22Rv1 (cell line): ENCODE results near the gene C1QTNF9B.

Experiments
- H3K27ac ChIP-seq: fragments of 450-650 bp; 2 replicates; pipeline ENCODE4 v1.5.1; 2017
- ZFX ChIP-seq: fragments of 450-650 bp; IDR thresholded peaks from 2 replicates; pipeline ENCODE4 v1.6.1; 2017; ENCODE audit warnings: antibody characterized with exemption, borderline replicate concordance
- TF ChIP-seq, protein P1 (sequence below): fragments of 450-650 bp; IDR thresholded peaks from 2 replicates; pipeline ENCODE4 v1.5.1; 2017; ENCODE audit warnings: mild to moderate bottlenecking

C1QTNF9B gene

DNA sequence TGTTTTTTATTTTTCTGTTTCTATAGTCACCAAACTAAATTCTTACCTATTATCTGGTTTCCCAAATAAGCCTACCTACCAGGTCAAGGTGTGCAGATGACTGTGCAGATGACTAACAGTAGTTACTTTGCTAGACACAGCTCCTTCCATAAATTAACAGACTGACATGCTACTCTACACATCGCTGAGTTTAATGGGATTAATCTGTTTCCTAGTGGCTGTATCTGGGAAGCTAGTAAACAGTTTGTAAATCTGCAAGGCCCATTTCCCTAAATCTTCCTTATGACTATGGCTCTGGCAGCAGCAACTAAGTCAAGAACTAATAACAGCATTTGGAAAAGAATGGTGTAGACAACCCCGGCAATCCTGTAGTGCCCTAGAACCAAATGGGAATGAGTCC lies 36.0 kb downstream of the C1QTNF9B start:
- no peak overlapping the region for H3K27ac ChIP-seq
- TF ChIP-seq ZFX = no peak
- TF ChIP-seq, protein P1, sequence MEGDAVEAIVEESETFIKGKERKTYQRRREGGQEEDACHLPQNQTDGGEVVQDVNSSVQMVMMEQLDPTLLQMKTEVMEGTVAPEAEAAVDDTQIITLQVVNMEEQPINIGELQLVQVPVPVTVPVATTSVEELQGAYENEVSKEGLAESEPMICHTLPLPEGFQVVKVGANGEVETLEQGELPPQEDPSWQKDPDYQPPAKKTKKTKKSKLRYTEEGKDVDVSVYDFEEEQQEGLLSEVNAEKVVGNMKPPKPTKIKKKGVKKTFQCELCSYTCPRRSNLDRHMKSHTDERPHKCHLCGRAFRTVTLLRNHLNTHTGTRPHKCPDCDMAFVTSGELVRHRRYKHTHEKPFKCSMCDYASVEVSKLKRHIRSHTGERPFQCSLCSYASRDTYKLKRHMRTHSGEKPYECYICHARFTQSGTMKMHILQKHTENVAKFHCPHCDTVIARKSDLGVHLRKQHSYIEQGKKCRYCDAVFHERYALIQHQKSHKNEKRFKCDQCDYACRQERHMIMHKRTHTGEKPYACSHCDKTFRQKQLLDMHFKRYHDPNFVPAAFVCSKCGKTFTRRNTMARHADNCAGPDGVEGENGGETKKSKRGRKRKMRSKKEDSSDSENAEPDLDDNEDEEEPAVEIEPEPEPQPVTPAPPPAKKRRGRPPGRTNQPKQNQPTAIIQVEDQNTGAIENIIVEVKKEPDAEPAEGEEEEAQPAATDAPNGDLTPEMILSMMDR = no peak

GRCh38 chr13:23859904-23860303 lies 37.4 kb downstream of the C1QTNF9B start:
- H3K27ac ChIP-seq = no peak overlapping the region
- TF ChIP-seq, protein P1 = no peak
- no peak for TF ChIP-seq ZFX

- H3K27ac ChIP-seq = no peak overlapping the region
- TF ChIP-seq, protein P1 = no peak
- TF ChIP-seq ZFX = no peak
Measured at GRCh38 chr13:23859455-23859854, 37.8 kb downstream of the C1QTNF9B start.

DNA sequence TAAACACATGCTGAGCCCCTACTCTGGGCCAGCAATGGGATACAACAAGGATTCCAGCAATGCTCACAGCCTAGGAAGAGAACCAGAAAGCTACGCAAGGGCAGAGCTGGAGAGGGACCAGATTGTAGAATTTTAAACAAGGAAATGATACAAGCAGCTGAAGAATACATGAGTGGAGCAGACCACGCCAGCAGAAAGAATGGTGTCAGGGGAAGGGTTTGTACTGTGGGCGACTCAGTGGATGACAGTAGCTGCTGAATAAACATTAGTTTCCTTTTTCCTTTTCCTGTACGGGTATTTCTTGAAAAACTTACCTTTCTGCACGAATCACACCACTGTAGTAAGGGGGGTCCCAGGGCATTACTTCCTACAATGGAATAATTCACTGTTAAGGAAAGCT lies 38.8 kb downstream of the C1QTNF9B start:
- TF ChIP-seq, protein P1 = no peak
- no peak for TF ChIP-seq ZFX
- no peak overlapping the region for H3K27ac ChIP-seq

DNA sequence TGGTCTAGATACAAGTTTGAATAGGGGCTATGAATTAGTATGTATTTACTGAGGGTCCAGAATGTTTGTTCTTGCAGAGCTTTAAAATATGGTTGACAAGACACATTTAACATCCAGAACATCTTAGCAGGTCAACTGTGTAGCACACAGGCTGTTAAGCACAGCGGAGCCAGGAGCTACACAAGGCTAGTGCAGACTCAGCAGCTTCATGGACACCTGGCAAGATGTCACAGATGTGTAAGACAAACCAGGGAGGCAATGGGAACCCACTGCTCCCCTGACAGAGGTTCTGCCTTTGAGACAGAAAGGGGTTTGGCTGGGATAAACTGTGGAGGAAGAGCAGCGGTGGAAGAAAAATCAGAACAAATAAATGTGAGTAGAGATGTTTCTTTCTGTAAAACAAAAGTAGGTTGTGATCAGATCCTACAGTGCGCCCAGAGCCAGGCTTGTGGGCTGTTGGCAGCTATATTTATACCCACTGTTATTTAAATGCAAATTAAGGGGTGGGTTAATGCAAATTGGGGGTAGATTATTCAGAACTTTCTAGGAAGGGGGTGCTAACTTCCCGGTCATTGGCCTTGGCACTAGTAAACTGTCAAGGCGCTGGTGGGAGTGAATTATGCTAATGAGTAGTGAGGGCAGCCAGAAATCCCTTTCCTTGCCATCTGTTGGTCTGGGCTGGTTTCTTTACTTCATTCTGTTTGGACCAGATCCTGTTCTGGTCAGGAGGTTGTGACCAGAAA lies 41.1 kb downstream of the C1QTNF9B start:
- no peak overlapping the region for H3K27ac ChIP-seq
- TF ChIP-seq ZFX = no peak
- TF ChIP-seq, protein P1 = no peak

DNA sequence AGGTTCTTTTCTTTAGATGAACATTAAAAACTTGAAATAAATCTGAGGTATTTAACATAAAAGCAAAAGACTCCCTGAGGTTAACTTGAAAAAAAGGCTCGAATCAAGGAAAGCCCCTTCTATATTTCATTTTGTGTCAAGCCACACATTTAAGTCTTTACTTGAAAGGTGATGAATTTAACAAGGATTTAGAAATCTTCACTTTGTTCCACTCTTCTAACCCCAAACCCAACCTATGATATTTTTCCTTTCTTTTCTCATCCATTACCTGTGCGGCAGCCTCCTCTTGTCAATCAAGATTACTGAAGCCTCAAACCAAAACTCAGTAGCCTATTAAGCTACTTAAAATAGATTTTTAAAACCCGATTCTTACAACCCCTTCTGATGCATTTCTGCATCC lies 41.9 kb downstream of the C1QTNF9B start:
- TF ChIP-seq ZFX = no peak
- TF ChIP-seq, protein P1 = no peak
- no peak overlapping the region for H3K27ac ChIP-seq

- no peak for TF ChIP-seq ZFX
- H3K27ac ChIP-seq = no peak overlapping the region
Measured at GRCh38 chr13:23852351-23852750, 45.0 kb downstream of the C1QTNF9B start.

DNA sequence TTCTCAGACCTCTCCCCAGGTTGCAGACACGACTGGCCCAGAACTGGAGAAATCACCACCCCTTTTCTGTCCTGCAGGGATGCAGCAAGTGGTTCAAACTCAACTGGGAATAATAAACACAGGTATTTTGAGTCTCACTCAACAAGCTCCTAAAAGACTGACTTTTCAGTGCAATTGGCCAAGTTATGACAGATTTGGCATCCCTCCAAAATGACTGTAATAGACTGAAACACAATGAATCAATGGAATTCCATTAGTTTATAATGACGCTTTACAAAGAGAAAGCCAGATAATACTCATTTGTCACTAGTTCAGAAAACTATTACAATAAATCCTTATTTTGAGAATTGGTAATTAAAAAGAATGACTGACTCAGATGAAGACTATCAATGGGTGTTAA lies 46.2 kb downstream of the C1QTNF9B start:
- H3K27ac ChIP-seq = no peak overlapping the region
- TF ChIP-seq, protein P1 = no peak
- no peak for TF ChIP-seq ZFX
